Gastrocnemius medialis (tissue), 4 donors: ENCODE measurements around the gene CHKB. TPM values are rescaled to one million over a fixed set of nuclear protein-coding genes. Genes with fewer than 3 reads are reported as not detected.
"Not testable (repeated sequence)": the region's sequence is repeated elsewhere in the genome, so short reads cannot be mapped to it uniquely, and the experiment has no call there.

Experiments used
- ATAC-seq, 2 donors: fragments of 150-250 bp; one replicate each; pipeline ENCODE4 v1.9.1; 2016
- DNase-seq, 2 donors: peaks; one replicate each; pipeline ENCODE4 v3.0.0-alpha.2; 2019
- H3K27ac ChIP-seq, 4 donors: fragments of 200-600 bp; sonication (generic); 1 replicate in 1 of 4; 2 replicates in 3 of 4; pipeline ENCODE4 v1.5.1; 2016 to 2018; ENCODE audit warnings: mild to moderate bottlenecking in 2 of 4, moderate library complexity in 1 of 4
- H3K27me3 ChIP-seq, 3 donors: fragments of 200-600 bp; sonication (generic) in 2 of 3; 1 replicate in 1 of 3; 2 replicates in 2 of 3; pipeline versions ENCODE4 v1.5.1 to v1.6.0; 2016 to 2019; ENCODE audit warnings: mild to moderate bottlenecking in 1 of 3, moderate library complexity in 1 of 3
- H3K36me3 ChIP-seq, 2 donors: fragments of 200-600 bp; sonication (generic) in 1 of 2; one replicate each; pipeline ENCODE4 v1.5.1; 2017 to 2018
- H3K4me1 ChIP-seq, 2 donors: fragments of 200-600 bp; sonication (generic) in 1 of 2; one replicate each; pipeline ENCODE4 v1.5.1; 2016 to 2017; ENCODE audit warnings: mild to moderate bottlenecking in 2 of 2
- H3K4me3 ChIP-seq, 4 donors: fragments of 200-600 bp; sonication (generic) in 3 of 4; 1 replicate in 1 of 4; 2 replicates in 3 of 4; pipeline ENCODE4 v1.5.1; 2016 to 2019; ENCODE audit warnings: mild to moderate bottlenecking in 2 of 4
- H3K9me3 ChIP-seq, 3 donors: fragments of 200-600 bp; sonication (generic) in 2 of 3; 1 replicate in 1 of 3; 2 replicates in 2 of 3; pipeline ENCODE4 v1.5.1; 2016 to 2019
- CTCF ChIP-seq, 5 experiments: fragments of 450-650 bp in 3 of 5; fragments of 200-600 bp in 2 of 5; sonication (generic) in 2 of 5; IDR thresholded peaks in 4 of 5; conservative IDR thresholded peaks in 1 of 5; 1 replicate in 4 of 5; 2 replicates in 1 of 5; pipeline ENCODE4 v1.5.1; 2016 to 2019; ENCODE audit warnings: antibody characterized with exemption in 5 of 5, mild to moderate bottlenecking in 3 of 5, moderate library complexity in 3 of 5
- POLR2A ChIP-seq, 2 donors: fragments of 450-650 bp; IDR thresholded peaks; one replicate each; pipeline ENCODE4 v1.6.1; 2017; ENCODE audit warnings: antibody characterized with exemption in 2 of 2, mild to moderate bottlenecking in 2 of 2, moderate library complexity in 2 of 2
- in situ Hi-C, 4 donors: fragments of 200-750 bp; cut with MboI; loops; one replicate each; pipeline versions ENCODE4 v1.15.0 to v1.8.0; 2017; ENCODE audit warnings: low sequenced_read_pairs in 4 of 4
- intact Hi-C: fragments of 100-400 bp; cut with DNase I; formaldehyde crosslinking; loops from one replicate; pipeline ENCODE4 v1.15.1; 2023; ENCODE audit warnings: low total_unique reads
- total RNA-seq, 4 donors: library from RNA; depleted of rRNA; stranded (reverse); fragments of >200 nt; gene quantifications; one replicate each; pipeline versions ENCODE4 v1.1.0 to v1.2.3, GENCODE V29; 2016

CHKB gene
- total RNA-seq, 4 donors from 2014 or later, result 10.8 to 39.7 (median 24.4) TPM

DNA sequence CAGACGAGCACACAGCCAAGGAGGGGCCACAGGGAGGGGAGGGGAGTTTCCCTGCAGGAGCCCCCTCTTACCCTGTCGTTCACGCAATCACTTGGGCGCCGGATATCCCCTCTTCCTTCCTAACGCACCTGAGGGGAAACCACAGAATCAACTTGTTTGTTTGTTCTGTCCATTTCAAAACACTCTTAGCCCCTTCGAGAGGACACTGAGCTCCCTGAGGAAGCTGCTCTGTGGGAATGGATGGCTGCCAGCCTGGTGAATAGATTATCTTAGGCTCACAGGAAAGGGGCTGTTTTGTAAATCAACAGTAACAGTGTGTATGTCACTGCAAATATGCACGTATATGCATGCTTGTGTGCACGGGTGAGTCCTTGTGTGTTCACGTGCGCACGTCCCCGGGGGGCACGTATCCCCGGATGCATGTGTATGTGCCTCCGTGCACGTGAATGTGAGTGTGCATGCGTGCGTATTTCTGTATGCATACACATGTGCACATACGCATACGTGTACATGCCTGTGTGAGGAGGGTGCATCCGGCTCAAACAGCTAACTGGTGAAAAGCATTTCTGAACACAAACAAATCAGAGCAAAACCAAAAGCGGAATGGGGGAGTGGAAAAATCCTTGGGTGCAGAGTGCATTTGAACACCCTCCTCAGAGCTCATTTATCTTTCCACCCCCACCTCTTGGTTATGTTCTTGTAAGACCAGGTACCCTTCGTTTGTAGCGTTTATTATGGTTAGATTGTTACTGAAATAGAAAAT, 38.1 kb upstream of the CHKB start:
- no peaks in the 10 kb centered on the region for H3K27me3 ChIP-seq

DNA sequence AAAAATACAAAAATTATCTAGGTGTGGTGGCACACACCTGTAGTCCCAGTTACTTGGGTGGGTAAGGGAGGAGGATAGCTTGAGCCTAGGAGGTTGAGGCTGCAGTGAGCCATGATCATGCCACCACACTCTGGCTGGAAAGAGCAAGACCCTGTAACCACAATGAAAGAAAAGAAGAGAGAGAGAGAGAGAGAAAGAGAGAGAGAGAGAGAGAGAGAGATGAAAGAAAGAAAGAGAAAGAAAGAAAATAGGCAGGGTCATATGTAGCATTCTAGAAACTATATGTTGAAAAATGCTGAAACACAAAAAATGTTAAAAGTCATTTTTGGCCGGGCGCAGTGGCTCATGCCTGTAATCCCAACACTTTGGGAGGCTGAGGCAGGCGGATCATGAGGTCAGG, 31.6 kb upstream of the CHKB start:
- H3K27me3 ChIP-seq, in situ Hi-C loops, H3K4me1 ChIP-seq, H3K9me3 ChIP-seq, H3K36me3 ChIP-seq, H3K27ac ChIP-seq, H3K4me3 ChIP-seq, ATAC-seq, DNase-seq, intact Hi-C loops: not testable (repeated sequence)

More for the DNA sequence above, 38.1 kb upstream of the CHKB start:
- DNase-seq, result no peak
- TF ChIP-seq CTCF (IDR thresholded peaks at IDR 0.05 in 4 of 5, conservative IDR thresholded peaks at IDR 0.05 in 1 of 5) (peak in 4 of 5 experiments; percentile 24 to 80 (median 76)), POLR2A (IDR thresholded peaks at IDR 0.05) (no peak)
- peak; percentile 46 to 66 for ATAC-seq
- Histone ChIP-seq H3K36me3 (no peaks in the 10 kb centered on the region), H3K27ac (peak overlapping the region in 1 of 4 donors; percentile 13), H3K4me1 (peaks cover 21 to 22% of the 10 kb centered on the region in 2 donors), H3K4me3 (peak overlapping the region; percentile 39 to 54 (median 41)), H3K9me3 (no peaks in the 10 kb centered on the region)
- intact Hi-C loops (loop anchor here (2.0 kb wide), 1 partner anchor 112 kb away; the partner anchor contains the start of gene NCAPH2), in situ Hi-C loops (no loop called here)

- DNase-seq, result peak; percentile 40 to 64
- Histone ChIP-seq H3K36me3 (no peaks in the 10 kb centered on the region), H3K4me3 (no peak overlapping the region), H3K4me1 (no peaks in the 10 kb centered on the region), H3K27ac (peak overlapping the region in 2 of 4 donors; percentile 8 to 45), H3K9me3 (no peaks in the 10 kb centered on the region), H3K27me3 (no peaks in the 10 kb centered on the region)
- intact Hi-C loops, result no loop called here
- ATAC-seq, result peak; percentile 63 to 64
- TF ChIP-seq CTCF (IDR thresholded peaks at IDR 0.05 in 4 of 5, conservative IDR thresholded peaks at IDR 0.05 in 1 of 5) (no peak), POLR2A (IDR thresholded peaks at IDR 0.05) (no peak)
- in situ Hi-C loops, result no loop called here
Measured at GRCh38 chr22:50613291-50613981, 30.8 kb upstream of the CHKB start.

DNA sequence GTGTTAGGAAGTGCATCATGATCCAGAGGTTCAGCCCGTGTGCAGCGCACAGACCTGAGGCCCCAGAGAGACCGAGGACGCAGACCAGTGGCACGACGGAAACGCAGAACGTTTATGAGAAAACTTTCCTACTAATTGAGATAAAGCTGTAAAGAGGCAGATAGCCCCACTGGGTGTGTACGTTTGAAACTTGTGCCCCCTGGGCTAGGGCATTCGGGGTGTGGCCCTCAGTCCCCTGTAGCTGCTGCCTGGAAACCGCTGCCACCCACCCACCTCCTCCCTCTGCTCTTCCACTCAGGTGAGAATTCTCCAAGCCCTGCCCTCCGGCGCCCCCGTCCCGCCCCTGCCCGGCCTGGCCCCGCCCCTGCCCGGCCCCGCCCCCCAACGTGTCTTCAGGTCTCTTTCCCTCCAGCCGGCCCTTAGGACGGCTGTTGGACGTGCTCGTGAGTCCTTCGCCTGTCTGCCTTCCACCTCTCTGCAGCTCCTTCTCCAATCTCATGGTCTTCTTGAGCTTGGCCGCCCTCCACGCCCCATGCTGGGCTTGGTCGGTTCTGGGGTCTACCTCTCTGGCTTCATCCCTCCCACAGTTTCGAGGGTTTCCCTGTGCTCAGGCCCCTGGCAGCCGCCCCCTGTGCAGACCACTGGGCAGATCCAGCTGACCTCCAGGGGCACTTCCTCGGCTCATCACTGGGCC, 30.0 kb upstream of the CHKB start:
- no peaks in the 10 kb centered on the region for H3K4me1 ChIP-seq
- no peaks in the 10 kb centered on the region for H3K9me3 ChIP-seq
- DNase-seq (no peak), ATAC-seq (peak in 1 of 2 donors; percentile 46)
- H3K27ac ChIP-seq, result no peak overlapping the region
- no peak overlapping the region for H3K4me3 ChIP-seq
- H3K27me3 ChIP-seq, result peaks cover 0 to 2% (median 0%) of the 10 kb centered on the region in 3 donors
- TF ChIP-seq CTCF (IDR thresholded peaks at IDR 0.05 in 4 of 5, conservative IDR thresholded peaks at IDR 0.05 in 1 of 5) (no peak), POLR2A (IDR thresholded peaks at IDR 0.05) (no peak)
- in situ Hi-C loops (no loop called here), intact Hi-C loops (no loop called here)
- no peaks in the 10 kb centered on the region for H3K36me3 ChIP-seq

GRCh38 chr22:50612168-50612527, 29.5 kb upstream of the CHKB start:
- Histone ChIP-seq H3K36me3 (no peaks in the 10 kb centered on the region), H3K4me3 (no peak overlapping the region), H3K27me3 (peaks cover 0 to 4% (median under 1%) of the 10 kb centered on the region in 3 donors), H3K4me1 (no peaks in the 10 kb centered on the region), H3K9me3 (no peaks in the 10 kb centered on the region), H3K27ac (no peak overlapping the region)
- in situ Hi-C loops (no loop called here), intact Hi-C loops (no loop called here)
- no peak for ATAC-seq
- DNase-seq, result no peak
- TF ChIP-seq POLR2A (IDR thresholded peaks at IDR 0.05) (no peak), CTCF (IDR thresholded peaks at IDR 0.05 in 4 of 5, conservative IDR thresholded peaks at IDR 0.05 in 1 of 5) (no peak)
